ENCODE measurements around the gene KIF1A.

DNA sequence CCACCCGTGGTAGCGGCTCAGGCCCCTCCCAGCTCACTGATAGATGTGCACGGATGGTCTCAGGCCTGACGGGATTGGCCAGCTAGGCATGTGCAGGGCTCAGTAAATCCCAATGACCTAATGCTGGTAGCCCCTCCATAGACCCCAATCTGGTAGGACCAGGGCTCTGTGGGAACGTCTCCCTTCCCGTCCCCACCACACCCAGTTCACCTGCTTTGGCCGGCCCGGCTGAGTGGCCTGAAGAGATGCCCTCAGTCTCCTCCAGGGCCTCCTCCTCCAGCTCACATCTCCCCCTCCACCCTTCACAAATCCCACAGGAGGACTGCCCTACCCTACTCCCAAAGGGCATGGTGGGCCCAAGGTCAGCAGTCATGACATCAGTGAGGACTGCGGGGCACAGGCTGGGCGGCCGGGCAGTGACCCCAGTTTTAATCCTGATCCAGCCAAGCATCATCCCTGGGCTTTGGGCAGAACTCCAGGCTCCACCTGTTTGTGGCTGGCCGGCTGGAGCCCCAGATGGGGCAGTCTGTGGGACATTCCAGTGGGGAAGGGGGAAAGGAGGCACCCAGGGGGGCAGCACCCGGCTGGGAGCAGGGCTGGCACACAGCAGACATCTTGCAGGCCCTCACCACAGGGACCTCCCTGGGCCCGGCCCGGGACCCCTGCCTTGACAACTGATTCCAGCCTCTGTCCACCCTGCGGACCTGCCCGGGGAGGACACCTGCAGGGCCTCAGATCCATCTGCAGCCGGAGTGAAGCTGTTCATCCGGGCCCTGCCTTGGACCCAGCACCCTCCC is 2.3 kb downstream of the KIF1A start:
- TF ChIP-seq, protein P1, sequence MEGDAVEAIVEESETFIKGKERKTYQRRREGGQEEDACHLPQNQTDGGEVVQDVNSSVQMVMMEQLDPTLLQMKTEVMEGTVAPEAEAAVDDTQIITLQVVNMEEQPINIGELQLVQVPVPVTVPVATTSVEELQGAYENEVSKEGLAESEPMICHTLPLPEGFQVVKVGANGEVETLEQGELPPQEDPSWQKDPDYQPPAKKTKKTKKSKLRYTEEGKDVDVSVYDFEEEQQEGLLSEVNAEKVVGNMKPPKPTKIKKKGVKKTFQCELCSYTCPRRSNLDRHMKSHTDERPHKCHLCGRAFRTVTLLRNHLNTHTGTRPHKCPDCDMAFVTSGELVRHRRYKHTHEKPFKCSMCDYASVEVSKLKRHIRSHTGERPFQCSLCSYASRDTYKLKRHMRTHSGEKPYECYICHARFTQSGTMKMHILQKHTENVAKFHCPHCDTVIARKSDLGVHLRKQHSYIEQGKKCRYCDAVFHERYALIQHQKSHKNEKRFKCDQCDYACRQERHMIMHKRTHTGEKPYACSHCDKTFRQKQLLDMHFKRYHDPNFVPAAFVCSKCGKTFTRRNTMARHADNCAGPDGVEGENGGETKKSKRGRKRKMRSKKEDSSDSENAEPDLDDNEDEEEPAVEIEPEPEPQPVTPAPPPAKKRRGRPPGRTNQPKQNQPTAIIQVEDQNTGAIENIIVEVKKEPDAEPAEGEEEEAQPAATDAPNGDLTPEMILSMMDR (IDR thresholded peaks at IDR 0.05; ENCODE audit: low read length) = no peak
- TF ChIP-seq EZH2 (optimal IDR thresholded peaks at IDR 0.05; ENCODE audit: low read depth, low read length) = no peak

Data from MM.1S (cell line).